Uterus (tissue), 2 donors: ENCODE results near the gene FAM90A1.
"Not testable (repeated sequence)": the region's sequence is repeated elsewhere in the genome, so short reads cannot be mapped to it uniquely, and the experiment has no call there.

Source experiments
- POLR2A ChIP-seq, 2 donors: fragments of 450-650 bp; IDR thresholded peaks; one replicate each; pipeline ENCODE4 v1.6.1; 2016; ENCODE audit warnings: antibody characterized with exemption in 2 of 2, mild to moderate bottlenecking in 1 of 2, moderate library complexity in 1 of 2
- TF ChIP-seq, protein P1 (sequence below), 4 experiments: fragments of 200-600 bp in 2 of 4; fragments of 450-650 bp in 2 of 4; sonication (generic) in 2 of 4; IDR thresholded peaks; one replicate each; pipeline ENCODE4 v1.5.1; 2016 to 2019; ENCODE audit warnings: antibody characterized with exemption in 4 of 4, mild to moderate bottlenecking in 2 of 4, moderate library complexity in 1 of 4

GRCh38 chr12:8197685-8198308 lies 29.6 kb downstream of the FAM90A1 start:
- not testable (repeated sequence) for TF ChIP-seq POLR2A (IDR thresholded peaks at IDR 0.05)
- TF ChIP-seq, protein P1, sequence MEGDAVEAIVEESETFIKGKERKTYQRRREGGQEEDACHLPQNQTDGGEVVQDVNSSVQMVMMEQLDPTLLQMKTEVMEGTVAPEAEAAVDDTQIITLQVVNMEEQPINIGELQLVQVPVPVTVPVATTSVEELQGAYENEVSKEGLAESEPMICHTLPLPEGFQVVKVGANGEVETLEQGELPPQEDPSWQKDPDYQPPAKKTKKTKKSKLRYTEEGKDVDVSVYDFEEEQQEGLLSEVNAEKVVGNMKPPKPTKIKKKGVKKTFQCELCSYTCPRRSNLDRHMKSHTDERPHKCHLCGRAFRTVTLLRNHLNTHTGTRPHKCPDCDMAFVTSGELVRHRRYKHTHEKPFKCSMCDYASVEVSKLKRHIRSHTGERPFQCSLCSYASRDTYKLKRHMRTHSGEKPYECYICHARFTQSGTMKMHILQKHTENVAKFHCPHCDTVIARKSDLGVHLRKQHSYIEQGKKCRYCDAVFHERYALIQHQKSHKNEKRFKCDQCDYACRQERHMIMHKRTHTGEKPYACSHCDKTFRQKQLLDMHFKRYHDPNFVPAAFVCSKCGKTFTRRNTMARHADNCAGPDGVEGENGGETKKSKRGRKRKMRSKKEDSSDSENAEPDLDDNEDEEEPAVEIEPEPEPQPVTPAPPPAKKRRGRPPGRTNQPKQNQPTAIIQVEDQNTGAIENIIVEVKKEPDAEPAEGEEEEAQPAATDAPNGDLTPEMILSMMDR (IDR thresholded peaks at IDR 0.05): not testable (repeated sequence)
